Pancreas (tissue), 10 donors: Measurements from ENCODE around the gene SMYD5. TPM values are rescaled to one million over a fixed set of nuclear protein-coding genes. Genes with fewer than 3 reads are reported as not detected.

Experiments
- ATAC-seq, 4 donors: fragments of 200-7000 bp; cut with Tn5 transposase; one replicate each; pipeline versions ENCODE4 v1.8.0 to v1.9.1; 2020; ENCODE audit warnings: mild to moderate bottlenecking in 4 of 4, moderate library complexity in 4 of 4
- DNase-seq, 6 donors: peaks; one replicate each; pipeline ENCODE4 v3.0.0-alpha.2; 2020
- FAIRE-seq: peaks from 2 replicates; lab custom pipeline; 2012; peaks lifted over from hg19 to GRCh38; lab: Jason Lieb, UNC
- H3K27ac ChIP-seq, 4 donors: fragments of 200-600 bp; sonication (generic); 1 replicate in 3 of 4; 2 replicates in 1 of 4; pipeline versions ENCODE4 v1.5.0 to v1.8.0; 2020
- H3K27me3 ChIP-seq, 4 donors: fragments of 200-600 bp; one replicate each; pipeline ENCODE4 v1.8.0; 2021
- H3K36me3 ChIP-seq, 3 donors: fragments of 200-600 bp; sonication (generic) in 1 of 3; one replicate each; pipeline versions ENCODE4 v1.5.0 to v1.8.0; 2020 to 2021
- H3K4me1 ChIP-seq, 3 donors: fragments of 200-600 bp; one replicate each; pipeline ENCODE4 v1.8.0; 2021
- H3K4me3 ChIP-seq, 4 donors: fragments of 200-600 bp; sonication (generic) in 2 of 4; one replicate each; pipeline versions ENCODE4 v1.5.0 to v1.8.0; 2020 to 2021
- H3K9me3 ChIP-seq, 4 donors: fragments of 200-600 bp; one replicate each; pipeline ENCODE4 v1.8.0; 2021
- WGBS, 2 donors: extraction: QIAGEN DNeasy Blood & Tissue Kit; methylation state at CpG; one replicate each; pipeline ENCODE4 v1.1.7; 2013; 5-methylcytosine and 5-hydroxymethylcytosine counted together
- intact Hi-C, 3 donors: fragments of 100-400 bp; cut with DNase I; formaldehyde crosslinking; loops; one replicate each; pipeline versions ENCODE4 v1.11.1 to v1.14.2; 2022
- polyA plus RNA-seq, 2 donors: library from polyadenylated mRNA; stranded (reverse); fragments of 200-250 nt; gene quantifications; one replicate each; pipeline ENCODE4 v1.2.3, GENCODE V29; 2013
- total RNA-seq, 6 donors: library from RNA; stranded (reverse); fragmentation: NEBNext Ultra II Directional in 4 of 6; extraction: Animal tissue kit (Norgen Biotek cat#: 25700) in 4 of 6; gene quantifications; one replicate each; pipeline versions ENCODE4 v1.2.1 to v1.2.4, GENCODE V29; 2021 to 2023
- TF ChIP-seq, protein P1 (sequence below), 4 donors: fragments of 200-600 bp; sonication (generic) in 3 of 4; IDR thresholded peaks; one replicate each; pipeline versions ENCODE4 v1.5.0 to v1.8.0; 2021; ENCODE audit warnings: antibody characterized with exemption in 4 of 4
- donor health status: healthy with polysubstance abuse.
- donor health status: DM: no; HTN: no; CAD: no; lungs with moderate emphysema.
- donor health status: DM: no; HTN: no; CAD: no.
- donor health status: control.
- donor health status: control.
- donor health status: Bipolar disorder and iron deficiency.
- donor health status: DM: yes; HTN: yes; CAD: no.
- donor health status: DM: no; HTN: no; CAD: no.
- donor health status: DM: no; HTN: no; CAD: no.
- donor health status: DM: yes; HTN: yes; CAD: no.

Gene SMYD5
- total and polyA plus RNA-seq, 8 donors: 8.7 to 19.6 (median 12.9) TPM

DNA sequence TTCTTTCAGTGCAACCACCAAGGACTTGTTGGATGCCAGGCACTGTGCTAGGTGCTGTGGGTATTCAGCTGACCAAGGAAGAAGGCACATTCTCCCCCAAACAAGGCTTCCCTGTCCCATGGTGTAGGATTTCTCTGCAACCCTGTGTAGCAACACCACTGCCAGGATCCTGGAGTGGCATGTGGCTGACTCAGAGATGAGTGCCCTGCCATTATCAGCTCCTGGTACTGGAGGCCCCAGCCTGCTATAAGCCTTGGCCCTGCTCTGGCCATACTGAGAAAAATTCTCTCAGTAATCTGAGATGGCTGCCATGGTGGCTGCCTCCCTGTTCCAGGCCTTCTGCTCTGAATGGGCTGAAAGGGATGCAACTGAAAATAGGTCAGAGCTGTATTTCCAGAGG lies 4.3 kb downstream of the SMYD5 start:
- peaks cover 0 to 21% (median 0%) of the 10 kb centered on the region in 3 donors for H3K36me3 ChIP-seq
- H3K9me3 ChIP-seq: no peaks in the 10 kb centered on the region
- no peaks in the 10 kb centered on the region for H3K27me3 ChIP-seq
- H3K4me3 ChIP-seq: no peak overlapping the region
- H3K4me1 ChIP-seq: peaks cover 0 to 3% (median 0%) of the 10 kb centered on the region in 3 donors
- no peak overlapping the region for H3K27ac ChIP-seq
- no peak for ATAC-seq
- no peak for FAIRE-seq
- TF ChIP-seq, protein P1, sequence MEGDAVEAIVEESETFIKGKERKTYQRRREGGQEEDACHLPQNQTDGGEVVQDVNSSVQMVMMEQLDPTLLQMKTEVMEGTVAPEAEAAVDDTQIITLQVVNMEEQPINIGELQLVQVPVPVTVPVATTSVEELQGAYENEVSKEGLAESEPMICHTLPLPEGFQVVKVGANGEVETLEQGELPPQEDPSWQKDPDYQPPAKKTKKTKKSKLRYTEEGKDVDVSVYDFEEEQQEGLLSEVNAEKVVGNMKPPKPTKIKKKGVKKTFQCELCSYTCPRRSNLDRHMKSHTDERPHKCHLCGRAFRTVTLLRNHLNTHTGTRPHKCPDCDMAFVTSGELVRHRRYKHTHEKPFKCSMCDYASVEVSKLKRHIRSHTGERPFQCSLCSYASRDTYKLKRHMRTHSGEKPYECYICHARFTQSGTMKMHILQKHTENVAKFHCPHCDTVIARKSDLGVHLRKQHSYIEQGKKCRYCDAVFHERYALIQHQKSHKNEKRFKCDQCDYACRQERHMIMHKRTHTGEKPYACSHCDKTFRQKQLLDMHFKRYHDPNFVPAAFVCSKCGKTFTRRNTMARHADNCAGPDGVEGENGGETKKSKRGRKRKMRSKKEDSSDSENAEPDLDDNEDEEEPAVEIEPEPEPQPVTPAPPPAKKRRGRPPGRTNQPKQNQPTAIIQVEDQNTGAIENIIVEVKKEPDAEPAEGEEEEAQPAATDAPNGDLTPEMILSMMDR (IDR thresholded peaks at IDR 0.05): no peak
- intact Hi-C loops: no loop called here
- no peak for DNase-seq

DNA sequence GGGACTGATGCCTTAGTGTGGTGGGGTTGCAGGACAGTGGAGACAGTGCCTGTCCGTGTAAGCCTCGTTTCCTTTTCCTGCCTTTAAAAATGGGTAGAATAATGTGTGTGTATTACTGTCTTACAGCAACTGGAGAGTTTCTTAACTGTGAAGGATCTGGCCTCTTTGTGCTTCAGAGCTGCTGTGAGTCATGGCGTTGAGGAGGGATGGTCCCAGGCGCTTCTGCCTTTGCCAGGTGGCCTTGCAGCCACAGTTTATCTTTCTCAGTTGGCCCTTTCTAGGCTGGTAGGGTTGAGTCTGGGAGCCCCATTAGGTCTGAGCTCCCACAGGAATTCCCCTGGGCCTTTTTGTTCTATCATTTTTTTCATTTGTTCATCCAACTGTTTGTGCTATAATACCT lies 9.8 kb downstream of the SMYD5 start:
- H3K4me1 ChIP-seq: no peaks in the 10 kb centered on the region
- intact Hi-C loops: no loop called here
- H3K27me3 ChIP-seq: no peaks in the 10 kb centered on the region
- WGBS, 2 donors: 85 to 95% methylated on average over 4 of the region's 4 CpGs
- no peak overlapping the region for H3K27ac ChIP-seq
- DNase-seq: no peak
- FAIRE-seq: no peak
- ATAC-seq: no peak
- TF ChIP-seq, protein P1 (IDR thresholded peaks at IDR 0.05): no peak
- H3K4me3 ChIP-seq: no peak overlapping the region
- H3K36me3 ChIP-seq: peaks cover 0 to 39% (median 0%) of the 10 kb centered on the region in 3 donors
- no peaks in the 10 kb centered on the region for H3K9me3 ChIP-seq

DNA sequence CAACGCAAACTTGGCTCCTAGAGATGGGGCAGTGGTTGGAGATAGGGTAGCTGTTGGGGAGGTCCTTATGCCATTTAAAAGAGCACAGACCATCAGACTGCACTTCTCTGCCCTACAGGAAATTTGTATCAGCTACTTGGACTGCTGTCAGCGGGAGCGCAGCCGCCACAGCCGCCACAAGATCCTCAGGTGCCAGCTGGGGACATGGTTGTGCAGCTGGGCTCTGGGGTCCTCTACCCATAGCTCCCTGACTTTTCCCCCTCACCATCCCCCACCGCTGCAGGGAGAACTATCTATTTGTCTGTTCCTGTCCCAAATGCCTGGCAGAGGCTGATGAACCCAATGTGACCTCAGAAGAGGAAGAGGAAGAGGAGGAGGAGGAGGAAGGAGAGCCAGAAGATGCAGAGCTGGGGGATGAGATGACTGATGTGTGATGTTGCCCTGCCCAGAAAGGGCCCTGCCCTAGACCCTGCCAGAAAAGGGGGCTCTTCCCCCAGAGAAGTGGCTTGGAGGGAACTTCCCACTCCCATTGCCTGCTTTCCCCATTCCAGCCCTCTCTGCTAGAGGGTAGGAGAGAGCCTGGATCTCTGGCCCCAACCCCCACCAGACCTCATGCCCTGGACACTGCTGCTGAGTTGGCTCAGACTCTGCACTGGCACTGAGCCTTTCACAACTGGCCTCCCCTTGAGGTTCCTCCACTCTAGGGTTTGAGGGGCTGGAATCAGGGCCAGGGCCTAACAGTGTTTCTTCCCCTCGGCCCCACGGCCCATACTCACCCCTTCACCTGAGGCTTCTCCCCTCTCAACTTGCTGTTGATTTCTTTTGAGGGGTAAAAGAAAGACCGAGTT lies 11.7 kb downstream of the SMYD5 start:
- no peak for ATAC-seq
- TF ChIP-seq, protein P1 (IDR thresholded peaks at IDR 0.05): no peak
- intact Hi-C loops: no loop called here
- no peaks in the 10 kb centered on the region for H3K4me1 ChIP-seq
- peaks cover 0 to 38% (median 0%) of the 10 kb centered on the region in 3 donors for H3K36me3 ChIP-seq
- H3K4me3 ChIP-seq: no peak overlapping the region
- H3K9me3 ChIP-seq: no peaks in the 10 kb centered on the region
- no peaks in the 10 kb centered on the region for H3K27me3 ChIP-seq
- no peak for FAIRE-seq
- WGBS, 2 donors: 79 to 90% methylated on average over 9 of the region's 9 CpGs
- H3K27ac ChIP-seq: no peak overlapping the region
- DNase-seq: peak in 1 of 6 donors; percentile 30

DNA sequence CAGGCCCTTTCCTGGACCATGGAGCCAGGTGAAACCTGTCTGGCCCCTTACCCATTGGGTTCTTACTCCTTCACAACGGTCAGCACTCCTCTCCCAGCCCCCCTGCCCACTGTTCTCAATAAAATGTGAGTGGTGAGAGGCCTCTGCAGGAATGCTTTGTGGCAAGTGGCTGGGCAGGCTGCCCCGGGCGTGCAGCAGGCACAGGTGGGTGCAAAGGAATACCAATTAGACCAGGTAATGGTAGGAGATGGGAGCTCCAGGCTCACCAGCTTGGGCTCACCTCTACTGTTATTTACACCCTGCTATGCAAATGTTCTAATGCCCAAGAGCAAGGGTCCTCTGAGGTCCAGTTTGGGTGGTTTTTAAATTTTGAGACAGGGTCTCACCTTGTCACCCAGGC lies 13.0 kb downstream of the SMYD5 start:
- no peak overlapping the region for H3K4me3 ChIP-seq
- TF ChIP-seq, protein P1 (IDR thresholded peaks at IDR 0.05): no peak
- H3K9me3 ChIP-seq: no peaks in the 10 kb centered on the region
- intact Hi-C loops: no loop called here
- FAIRE-seq (no peak), ATAC-seq (no peak), DNase-seq (peak in 1 of 6 donors; percentile 30)
- H3K36me3 ChIP-seq: peaks cover 0 to 27% (median 0%) of the 10 kb centered on the region in 3 donors
- no peaks in the 10 kb centered on the region for H3K4me1 ChIP-seq
- H3K27me3 ChIP-seq: no peaks in the 10 kb centered on the region
- WGBS, 2 donors: 82 to 95% methylated on average over 3 of the region's 3 CpGs
- H3K27ac ChIP-seq: no peak overlapping the region

DNA sequence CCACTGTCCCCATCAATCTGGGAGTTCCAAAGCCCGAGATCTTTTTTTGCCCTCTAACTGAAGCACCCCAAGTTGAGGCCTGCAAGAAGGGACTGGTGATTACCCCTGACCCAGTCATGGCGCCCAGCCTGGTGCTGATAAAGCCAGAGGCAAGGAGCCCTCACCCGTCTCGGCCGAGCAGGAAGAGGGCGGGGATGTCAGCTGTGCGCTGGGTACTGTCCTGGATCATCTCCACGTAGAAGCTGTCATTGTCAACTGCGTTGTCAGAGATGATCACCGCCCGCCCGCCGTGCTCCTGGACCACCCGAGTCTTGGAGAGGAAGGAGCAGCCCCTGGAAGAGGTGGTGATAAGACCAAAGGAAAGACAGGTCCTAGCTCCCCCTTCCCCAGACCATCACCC lies 14.6 kb downstream of the SMYD5 start:
- ATAC-seq (no peak), DNase-seq (peak in 1 of 6 donors; percentile 57), FAIRE-seq (no peak)
- Histone ChIP-seq H3K4me3 (no peak overlapping the region), H3K9me3 (no peaks in the 10 kb centered on the region), H3K4me1 (peaks cover 0 to 3% (median 0%) of the 10 kb centered on the region in 3 donors), H3K36me3 (peaks cover 0 to 14% (median 0%) of the 10 kb centered on the region in 3 donors), H3K27me3 (no peaks in the 10 kb centered on the region), H3K27ac (no peak overlapping the region)
- WGBS, 2 donors: 86 to 90% methylated on average over 14 of the region's 14 CpGs
- intact Hi-C loops: no loop called here
- TF ChIP-seq, protein P1 (IDR thresholded peaks at IDR 0.05): no peak
